NT2/D1 (cell line): ENCODE data around the gene EEF1AKMT3.

ENCODE experiments used
- DNase-seq: peaks from one replicate; pipeline ENCODE4 v3.0.0-alpha.2; 2011; ENCODE audit warnings: low read depth, low spot score
- H3K27me3 ChIP-seq: 2 replicates; pipeline ENCODE4 v1.6.0; 2011; ENCODE audit warnings: mild to moderate bottlenecking; ENCODE audit not compliant: insufficient read length, insufficient read depth
- H3K36me3 ChIP-seq: 2 replicates; pipeline ENCODE4 v1.6.1; 2011; ENCODE audit warnings: mild to moderate bottlenecking, low read length, mixed read lengths; ENCODE audit not compliant: insufficient read depth, insufficient read length
- H3K4me1 ChIP-seq: 2 replicates; pipeline ENCODE4 v1.5.1; 2011; ENCODE audit not compliant: insufficient read depth, insufficient read length
- H3K4me3 ChIP-seq: 2 replicates; pipeline ENCODE4 v1.5.1; 2011; ENCODE audit warnings: low read depth; ENCODE audit not compliant: insufficient read length
- H3K9ac ChIP-seq: 2 replicates; pipeline ENCODE4 v1.6.0; 2011; ENCODE audit warnings: low read depth; ENCODE audit not compliant: insufficient read length
- H3K9me3 ChIP-seq: 2 replicates; pipeline ENCODE4 v1.5.1; 2011; ENCODE audit warnings: mild to moderate bottlenecking, low read length; ENCODE audit not compliant: insufficient read depth
- SUZ12 ChIP-seq: IDR thresholded peaks from 2 replicates; pipeline ENCODE4 v1.6.1; 2011; ENCODE audit not compliant: insufficient read length, insufficient read depth; ENCODE audit errors: extremely low read depth
- YY1 ChIP-seq: IDR thresholded peaks from 2 replicates; pipeline ENCODE4 v1.6.1; 2011; ENCODE audit not compliant: insufficient read length, insufficient read depth
- ZNF274 ChIP-seq: IDR thresholded peaks from 2 replicates; pipeline ENCODE4 v1.6.1; 2011; ENCODE audit warnings: mild to moderate bottlenecking, low read depth, low read length

The EEF1AKMT3 gene

DNA sequence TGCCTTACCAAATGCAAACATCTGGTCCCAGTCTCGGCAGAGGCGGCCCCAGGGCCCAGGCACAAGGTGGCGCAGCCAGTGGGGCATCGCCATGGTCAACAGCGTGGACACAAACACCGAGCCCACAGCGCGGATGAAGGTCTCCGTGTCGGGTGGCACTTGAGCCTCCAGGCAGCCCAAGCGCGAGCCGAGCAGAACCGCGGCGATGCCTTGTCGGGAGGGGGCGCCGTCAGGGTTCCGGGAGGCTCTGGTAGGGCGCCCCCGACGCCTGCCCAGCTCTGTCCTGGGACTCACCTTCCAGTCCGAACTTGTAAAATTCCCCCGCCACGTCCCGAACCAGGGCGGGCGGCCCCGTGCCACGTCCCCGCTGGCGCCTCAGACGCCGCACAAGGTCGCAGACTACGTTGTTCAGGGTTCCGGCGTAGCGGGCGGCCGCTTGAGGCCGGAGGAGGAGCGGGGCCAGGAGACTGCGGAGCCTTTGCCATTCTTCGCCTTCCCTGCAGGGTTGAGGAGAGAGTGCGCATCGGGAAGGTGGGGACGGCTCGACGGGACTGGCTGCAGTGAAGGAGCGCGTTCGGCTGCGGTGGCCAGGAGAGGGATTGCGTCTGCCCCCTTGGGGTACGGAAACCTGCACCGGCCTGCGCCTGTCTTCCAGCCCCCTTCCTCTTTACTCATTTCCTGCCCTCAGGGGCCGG is 7.3 kb upstream of the EEF1AKMT3 start:
- H3K4me3 ChIP-seq, result peak overlapping the region; percentile 16
- H3K4me1 ChIP-seq, result peaks cover 15% of the 10 kb centered on the region
- no peaks in the 10 kb centered on the region; the same call in 1 of the 2 replicates for H3K9me3 ChIP-seq
- peaks cover 42% of the 10 kb centered on the region for H3K27me3 ChIP-seq
- DNase-seq, result no peak
- peak overlapping the region; percentile 57 for H3K9ac ChIP-seq
- TF ChIP-seq YY1 (no peak), SUZ12 (peak; percentile 14)
- peaks cover 36% of the 10 kb centered on the region for H3K36me3 ChIP-seq

DNA sequence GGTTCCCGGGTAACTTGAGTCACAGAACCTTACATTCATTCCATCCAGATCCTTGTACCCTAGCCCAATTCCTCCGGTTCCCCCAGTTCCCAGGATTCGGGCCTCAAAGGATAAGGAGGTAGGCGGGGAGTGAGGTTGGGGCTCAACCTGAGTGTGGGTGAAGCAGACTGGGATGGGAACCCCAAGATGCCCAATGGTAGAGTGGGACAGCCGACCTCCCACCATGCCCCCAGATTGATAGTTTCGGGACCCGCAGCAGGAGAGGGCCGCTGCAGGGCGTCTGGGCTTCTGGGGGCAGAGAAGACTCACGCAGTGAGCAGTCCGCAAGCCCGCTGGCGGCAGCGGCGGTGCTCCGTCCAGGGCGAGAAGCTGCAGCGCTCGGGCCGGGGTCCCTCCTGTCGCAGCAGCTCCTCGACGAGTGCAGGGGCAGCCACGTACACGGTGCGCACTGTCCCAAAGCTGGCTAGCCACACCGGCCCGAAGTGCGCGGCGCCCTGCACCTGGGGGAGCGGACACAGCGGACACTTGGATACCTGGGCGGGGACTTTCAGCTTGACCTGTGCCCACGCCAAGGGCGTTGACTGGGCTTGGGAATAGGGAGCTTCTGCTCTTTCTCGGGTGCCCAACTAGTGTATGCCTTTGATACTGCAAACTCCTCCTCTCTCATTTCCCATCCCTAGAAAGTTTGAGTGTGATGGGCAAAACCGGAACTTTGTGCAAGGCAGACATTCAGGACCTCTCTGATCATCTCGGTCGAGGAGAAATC is 6.5 kb upstream of the EEF1AKMT3 start:
- no peaks in the 10 kb centered on the region; the same call in 1 of the 2 replicates for H3K9me3 ChIP-seq

DNA sequence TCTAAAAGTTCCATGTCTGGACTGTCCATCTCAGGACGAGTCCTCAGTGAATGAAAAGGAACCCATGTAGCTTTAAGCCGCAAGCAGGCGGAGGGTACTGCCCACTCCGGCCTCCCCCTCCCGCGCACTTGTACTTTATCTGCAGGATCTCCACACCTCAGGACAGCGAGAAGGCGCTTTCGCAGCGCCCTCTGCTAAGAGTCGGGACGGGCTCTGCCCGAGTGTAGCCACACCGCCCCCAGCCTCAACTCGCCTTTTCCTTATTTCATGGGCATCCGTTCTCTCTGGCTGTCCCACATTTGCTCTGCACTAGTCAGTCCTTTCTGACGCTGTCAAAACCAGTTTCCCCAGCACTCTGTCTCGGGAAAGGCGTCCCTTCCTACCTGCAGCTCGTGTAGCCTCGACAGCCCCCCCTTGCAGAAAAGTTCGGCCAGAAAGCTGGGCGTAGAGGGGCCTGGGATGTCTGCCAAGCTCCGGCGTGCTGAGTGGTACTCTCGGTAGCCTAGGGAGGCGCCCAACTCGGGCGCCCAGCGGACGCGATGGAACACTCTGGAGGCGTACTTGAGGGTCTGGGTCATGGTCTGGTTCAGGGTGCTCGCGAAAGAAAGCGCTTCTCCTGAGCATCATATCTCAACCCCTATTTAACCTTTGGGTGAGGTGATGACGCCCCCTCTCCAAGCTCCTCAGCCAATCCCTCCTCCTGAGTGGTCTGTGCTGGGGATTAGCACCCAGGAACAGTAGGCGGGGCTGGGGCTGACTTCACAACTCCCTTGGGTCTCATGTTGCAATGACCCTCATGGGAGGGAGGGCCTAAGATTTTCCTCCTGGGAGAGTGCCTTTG is 5.7 kb upstream of the EEF1AKMT3 start, which contains the start of gene CYP27B1:
CYP27B1 (minus strand) TSS at position 615 of the 841 bp plus-strand sequence; CDS start at position 578, 37 bp downstream.
- H3K9ac ChIP-seq, result peak within 1 kb of the TSS; percentile 57
- H3K36me3 ChIP-seq, result peaks cover 45% of the 10 kb centered on the region
- no peaks in the 10 kb centered on the region; the same call in 1 of the 2 replicates for H3K9me3 ChIP-seq
- peaks cover 39% of the 10 kb centered on the region for H3K27me3 ChIP-seq
- peak within 1 kb of the TSS; percentile 16 for H3K4me3 ChIP-seq
- peaks cover 15% of the 10 kb centered on the region for H3K4me1 ChIP-seq
- no peak for TF ChIP-seq ZNF274
- no peak for TF ChIP-seq YY1
- no peak for TF ChIP-seq SUZ12
- no peak for DNase-seq

More for the DNA sequence above, 6.5 kb upstream of the EEF1AKMT3 start:
- H3K9ac ChIP-seq, result peak overlapping the region; percentile 57
- peaks cover 42% of the 10 kb centered on the region for H3K27me3 ChIP-seq
- DNase-seq, result no peak
- peaks cover 15% of the 10 kb centered on the region for H3K4me1 ChIP-seq
- TF ChIP-seq YY1 (no peak), SUZ12 (peak; percentile 12)
- peaks cover 44% of the 10 kb centered on the region for H3K36me3 ChIP-seq
- H3K4me3 ChIP-seq, result peak overlapping the region; percentile 16

DNA sequence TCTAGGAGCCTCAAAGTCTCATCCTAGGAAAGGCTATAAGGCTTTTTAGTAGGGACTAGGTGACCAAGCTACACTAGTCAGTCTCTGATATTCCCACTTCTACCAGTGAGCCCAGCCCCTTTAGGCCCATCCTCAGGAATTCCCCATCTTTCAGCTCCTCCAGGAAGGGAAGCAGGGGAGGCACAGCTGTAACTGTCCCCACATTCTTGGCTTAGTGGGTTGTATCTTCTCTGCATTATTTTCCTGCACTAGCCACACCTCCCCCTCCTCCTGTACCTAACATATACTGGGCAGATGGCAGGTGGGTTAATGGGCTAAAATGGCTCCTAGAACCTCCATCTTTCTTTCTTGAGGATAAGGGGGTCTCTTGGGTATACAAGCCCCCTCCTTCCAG is 5.1 kb upstream of the EEF1AKMT3 start:
- H3K9ac ChIP-seq, result peak overlapping the region; percentile 57

DNA sequence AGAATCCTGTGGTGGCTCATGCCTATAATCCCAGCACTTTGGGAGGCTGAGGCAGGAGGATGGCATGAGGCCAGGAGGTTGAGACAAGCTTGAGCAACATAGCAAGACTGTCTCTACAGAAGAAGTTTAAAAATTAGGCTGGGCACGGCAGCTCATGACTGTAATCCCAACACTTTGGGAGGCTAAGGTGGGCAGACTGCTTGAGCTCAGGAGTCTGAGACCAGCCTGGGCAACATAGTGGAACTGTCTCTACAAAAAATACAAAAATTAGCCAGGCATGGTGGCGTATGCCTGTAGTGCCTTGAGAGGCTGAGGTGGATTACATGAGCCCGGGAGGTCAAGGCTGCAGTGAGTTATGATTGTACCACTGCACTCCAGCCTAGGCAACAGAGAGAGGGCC is 4.5 kb upstream of the EEF1AKMT3 start:
- Histone ChIP-seq H3K36me3 (peaks cover 39% of the 10 kb centered on the region), H3K27me3 (peaks cover 39% of the 10 kb centered on the region), H3K9ac (no peak overlapping the region), H3K4me1 (peaks cover 15% of the 10 kb centered on the region), H3K9me3 (no peaks in the 10 kb centered on the region; the same call in 1 of the 2 replicates), H3K4me3 (no peak overlapping the region)
- DNase-seq, result no peak
- TF ChIP-seq SUZ12 (no peak), ZNF274 (no peak), YY1 (no peak)

More for the DNA sequence above, 5.1 kb upstream of the EEF1AKMT3 start:
- Histone ChIP-seq H3K27me3 (peaks cover 39% of the 10 kb centered on the region), H3K36me3 (peaks cover 45% of the 10 kb centered on the region), H3K9me3 (no peaks in the 10 kb centered on the region; the same call in 1 of the 2 replicates), H3K4me3 (peak overlapping the region; percentile 16), H3K4me1 (peaks cover 15% of the 10 kb centered on the region)
- no peak for TF ChIP-seq ZNF274
- TF ChIP-seq SUZ12, result no peak
- TF ChIP-seq YY1, result no peak
- DNase-seq, result no peak

DNA sequence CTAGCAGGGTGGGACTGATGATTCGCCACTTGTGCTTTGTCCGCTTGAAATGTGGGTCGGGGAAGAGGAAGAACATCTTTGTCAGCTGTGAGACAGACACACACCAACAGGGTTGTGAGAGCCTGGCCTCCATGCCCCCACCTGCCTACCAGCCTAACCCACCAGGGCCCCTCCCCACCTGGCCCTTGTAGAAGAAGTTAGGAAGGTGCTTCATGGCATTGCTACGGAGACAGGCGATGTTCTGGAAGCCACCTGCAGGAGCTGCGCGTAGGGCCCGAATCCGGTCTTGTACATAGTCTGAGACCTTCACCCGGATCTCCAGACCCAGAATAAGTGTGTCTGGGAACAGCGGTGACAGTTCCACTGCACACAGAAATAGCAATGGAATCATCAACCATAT is 2.8 kb upstream of the EEF1AKMT3 start:
- Histone ChIP-seq H3K27me3 (peaks cover 23% of the 10 kb centered on the region), H3K9me3 (no peaks in the 10 kb centered on the region), H3K4me1 (peaks cover 15% of the 10 kb centered on the region), H3K36me3 (peaks cover 38% of the 10 kb centered on the region), H3K9ac (no peak overlapping the region), H3K4me3 (no peak overlapping the region)
- DNase-seq, result no peak
- TF ChIP-seq ZNF274 (no peak), YY1 (no peak), SUZ12 (no peak)
